HG02642 (cell line): ENCODE measurements around the gene PHKA2.
"Not testable (repeated sequence)": the region's sequence is repeated elsewhere in the genome, so short reads cannot be mapped to it uniquely, and the experiment has no call there.

Experiments
- ATAC-seq: cut with Tn5 transposase; IDR thresholded peaks from one replicate; pipeline ENCODE4 v1.9.1; 2021; ENCODE audit warnings: mild to moderate bottlenecking; ENCODE audit not compliant: unreplicated experiment, poor library complexity

PHKA2 gene

DNA sequence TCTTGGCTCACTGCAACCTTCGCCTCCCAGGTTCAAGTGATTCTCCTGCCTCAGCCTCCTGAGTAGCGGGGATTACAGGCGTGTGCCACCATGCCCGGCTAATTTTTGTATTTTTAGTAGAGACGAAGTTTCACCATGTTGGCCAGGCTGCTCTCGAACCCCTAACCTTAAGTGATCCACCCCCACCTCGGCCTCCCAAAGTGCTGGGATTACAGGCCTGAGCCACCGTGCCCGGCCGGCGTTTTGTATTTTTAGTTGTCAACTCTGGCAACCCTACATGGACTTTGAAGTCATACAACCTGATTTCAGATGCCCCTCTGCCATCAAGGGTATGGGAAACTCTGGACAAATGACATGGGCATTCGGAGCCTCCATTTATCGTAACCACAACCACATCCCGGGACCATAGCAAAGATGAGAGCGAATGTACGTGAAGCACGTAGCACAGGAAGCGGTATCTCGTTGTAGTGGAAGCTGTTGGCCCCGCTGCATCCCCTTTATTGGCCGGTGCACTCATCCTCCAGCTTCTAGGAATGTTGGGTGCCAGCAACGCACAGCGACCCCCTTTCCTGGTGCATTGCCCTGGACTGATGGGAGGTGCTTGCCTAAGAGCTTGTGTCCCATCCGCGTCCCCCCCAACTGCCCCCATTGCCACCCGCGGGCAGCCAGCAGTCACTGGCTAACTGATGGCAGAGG, 109.2 kb downstream of the PHKA2 start:
- ATAC-seq: no peak

GRCh38 chrX:18873836-18874235, 110.1 kb downstream of the PHKA2 start:
- ATAC-seq: no peak

DNA sequence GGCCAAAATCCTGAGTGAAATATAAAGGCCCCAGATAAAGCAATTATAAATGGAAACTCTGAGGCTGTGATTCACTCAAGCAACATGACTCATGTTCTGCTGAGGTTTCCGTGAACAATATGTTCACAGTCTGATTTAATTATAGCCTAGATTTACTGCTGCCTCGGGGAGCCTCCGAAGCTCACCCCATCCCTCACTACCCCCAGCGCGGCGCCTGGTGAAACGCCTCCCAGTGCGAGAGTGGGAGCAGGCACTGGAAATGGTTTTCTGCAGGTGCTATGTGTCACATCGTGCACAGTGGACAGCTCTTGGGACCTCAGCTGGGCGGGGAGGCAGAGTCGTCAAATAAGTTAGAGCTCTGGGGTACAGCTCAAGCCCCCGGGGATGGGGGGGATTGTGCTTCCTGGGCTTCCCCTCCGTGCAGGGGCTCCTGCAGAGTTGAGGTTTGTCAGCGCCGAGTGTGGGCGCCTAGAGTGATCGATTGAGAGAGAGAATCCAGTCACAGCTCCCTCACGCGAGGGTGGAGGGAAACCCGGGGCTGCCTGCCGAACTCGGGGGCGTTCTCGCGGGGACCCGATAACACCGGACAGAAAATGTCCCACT, 110.6 kb downstream of the PHKA2 start:
- ATAC-seq: no peak

DNA sequence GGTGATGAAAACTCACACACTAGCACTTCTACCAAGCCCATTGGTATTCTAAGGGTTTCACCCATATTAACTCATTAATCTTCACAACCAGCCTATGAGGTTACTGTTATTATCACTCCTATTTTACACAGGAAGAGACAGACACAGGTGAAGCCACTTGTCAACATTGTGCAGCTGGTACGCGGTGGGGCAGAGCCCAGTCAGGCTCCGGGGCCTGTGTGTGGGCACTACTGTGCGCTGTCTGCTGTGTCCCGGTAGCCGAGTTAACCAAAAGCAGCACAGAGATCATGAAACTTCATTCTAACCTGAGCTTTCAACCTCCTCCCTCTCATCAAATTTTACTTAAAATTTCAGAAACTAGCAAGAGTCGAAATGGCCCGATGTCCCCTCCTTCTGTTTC, 111.3 kb downstream of the PHKA2 start:
- ATAC-seq: no peak

DNA sequence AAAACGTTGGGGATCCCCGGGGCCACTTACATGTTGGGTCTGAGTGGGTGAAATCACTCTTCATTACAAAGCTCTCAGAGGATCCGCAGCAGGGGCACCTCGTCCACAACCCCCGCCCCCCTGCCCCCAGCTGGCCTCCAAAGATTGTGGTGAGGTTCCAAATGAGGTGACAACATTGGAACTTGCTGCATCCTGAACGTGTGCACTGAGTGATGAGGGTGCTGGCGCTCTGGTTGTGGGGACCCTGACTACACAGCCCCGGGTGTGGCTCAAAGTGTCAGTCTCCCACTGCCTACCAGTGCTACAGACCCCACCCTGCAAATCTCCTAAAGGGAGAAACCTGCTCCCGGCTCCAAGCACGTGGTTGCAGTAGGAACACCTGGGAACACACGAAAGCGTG, 111.9 kb downstream of the PHKA2 start:
- ATAC-seq: no peak

GRCh38 chrX:18871161-18871890, 112.6 kb downstream of the PHKA2 start:
- ATAC-seq: no peak

GRCh38 chrX:18864390-18864920, 119.5 kb downstream of the PHKA2 start:
- no peak for ATAC-seq

- no peak for ATAC-seq
Observed at GRCh38 chrX:18861511-18861910, 122.4 kb downstream of the PHKA2 start.

DNA sequence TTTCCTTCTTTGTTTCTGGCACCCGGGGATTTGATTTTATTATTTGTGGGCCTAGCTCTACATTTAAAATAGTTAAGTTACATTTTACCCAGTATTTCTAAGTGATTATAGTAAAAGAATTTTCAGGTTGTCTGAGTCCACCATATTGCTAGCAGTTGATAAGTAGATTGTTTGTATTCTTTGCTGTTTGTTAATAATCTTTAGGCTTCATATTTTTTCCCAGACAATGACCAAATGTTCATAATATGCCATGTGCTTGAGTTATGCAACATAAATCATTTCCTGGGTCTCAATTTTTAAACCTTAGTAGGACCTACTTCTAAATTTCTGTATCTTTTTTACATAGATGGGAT, 127.3 kb downstream of the PHKA2 start:
- ATAC-seq: no peak

- peak; percentile 95 for ATAC-seq
Observed at GRCh38 chrX:18855919-18856644, 127.8 kb downstream of the PHKA2 start.

DNA sequence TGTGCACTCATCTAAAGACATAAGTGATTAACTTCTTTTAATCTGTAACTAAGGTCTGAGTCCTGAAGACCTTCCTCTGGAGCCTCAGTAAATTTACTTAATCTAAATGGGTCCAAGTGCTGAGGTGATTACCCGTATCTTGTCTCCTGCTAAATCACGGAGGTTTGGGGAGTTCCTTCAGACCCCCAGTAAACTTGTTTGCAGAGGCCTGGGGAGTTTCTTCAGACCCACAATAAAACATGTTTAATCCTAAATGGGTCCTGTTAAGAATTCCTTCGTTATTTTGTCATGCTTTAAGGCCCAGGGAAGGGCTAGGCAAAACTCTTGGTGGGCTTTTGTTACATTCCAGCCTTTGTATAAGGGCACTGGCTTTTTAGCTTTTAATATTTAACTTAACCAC, 136.0 kb downstream of the PHKA2 start:
- not testable (repeated sequence) for ATAC-seq
